SH-SY5Y (cell line): ENCODE data around the gene AR.

Experiments
- GATA2 ChIP-seq: IDR thresholded peaks from 2 replicates; pipeline ENCODE4 v1.6.1; 2011; ENCODE audit warnings: mild to moderate bottlenecking, low read depth, low read length
- GATA3 ChIP-seq: IDR thresholded peaks from 2 replicates; pipeline ENCODE4 v1.6.1; 2011; ENCODE audit warnings: low read depth, mild to moderate bottlenecking, low read length, moderate library complexity

DNA sequence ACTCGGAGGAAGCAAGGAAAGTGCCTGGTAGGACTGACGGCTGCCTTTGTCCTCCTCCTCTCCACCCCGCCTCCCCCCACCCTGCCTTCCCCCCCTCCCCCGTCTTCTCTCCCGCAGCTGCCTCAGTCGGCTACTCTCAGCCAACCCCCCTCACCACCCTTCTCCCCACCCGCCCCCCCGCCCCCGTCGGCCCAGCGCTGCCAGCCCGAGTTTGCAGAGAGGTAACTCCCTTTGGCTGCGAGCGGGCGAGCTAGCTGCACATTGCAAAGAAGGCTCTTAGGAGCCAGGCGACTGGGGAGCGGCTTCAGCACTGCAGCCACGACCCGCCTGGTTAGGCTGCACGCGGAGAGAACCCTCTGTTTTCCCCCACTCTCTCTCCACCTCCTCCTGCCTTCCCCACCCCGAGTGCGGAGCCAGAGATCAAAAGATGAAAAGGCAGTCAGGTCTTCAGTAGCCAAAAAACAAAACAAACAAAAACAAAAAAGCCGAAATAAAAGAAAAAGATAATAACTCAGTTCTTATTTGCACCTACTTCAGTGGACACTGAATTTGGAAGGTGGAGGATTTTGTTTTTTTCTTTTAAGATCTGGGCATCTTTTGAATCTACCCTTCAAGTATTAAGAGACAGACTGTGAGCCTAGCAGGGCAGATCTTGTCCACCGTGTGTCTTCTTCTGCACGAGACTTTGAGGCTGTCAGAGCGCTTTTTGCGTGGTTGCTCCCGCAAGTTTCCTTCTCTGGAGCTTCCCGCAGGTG, 637 bp downstream of the AR start:
- TF ChIP-seq GATA3 (no peak), GATA2 (no peak)
